DMS79 (cell line): ENCODE measurements around the gene ETV6.

ENCODE experiments used
- DNase-seq: peaks from one replicate; lab custom pipeline; 2025; lab: John Stamatoyannopoulos, UW

ETV6 gene

GRCh38 chr12:11923067-11923466 is 273.6 kb downstream of the ETV6 start:
- no peak for DNase-seq

GRCh38 chr12:11927286-11927935 is 277.9 kb downstream of the ETV6 start:
- no peak for DNase-seq

GRCh38 chr12:11929714-11930113 is 280.2 kb downstream of the ETV6 start:
- DNase-seq, result no peak

GRCh38 chr12:11939223-11939622 is 289.7 kb downstream of the ETV6 start:
- DNase-seq, result no peak

GRCh38 chr12:11941606-11942337 is 292.3 kb downstream of the ETV6 start:
- no peak for DNase-seq

GRCh38 chr12:11943919-11944700 is 294.6 kb downstream of the ETV6 start:
- DNase-seq, result no peak
